DND-41 (cell line): ENCODE data around the gene YRDC.

Source experiments
- EZH2 ChIP-seq: IDR thresholded peaks from 3 replicates; pipeline ENCODE4 v1.6.1; 2012; ENCODE audit warnings: borderline replicate concordance, low read depth, mild to moderate bottlenecking, moderate library complexity, low read length, inconsistent platforms; ENCODE audit not compliant: severe bottlenecking
- TF ChIP-seq, protein P1 (sequence below): IDR thresholded peaks from 2 replicates; pipeline ENCODE4 v1.5.1; 2012; ENCODE audit warnings: borderline replicate concordance, low read length, moderate library complexity, mild to moderate bottlenecking; ENCODE audit not compliant: poor library complexity, severe bottlenecking; ENCODE audit errors: extremely low read depth

DNA sequence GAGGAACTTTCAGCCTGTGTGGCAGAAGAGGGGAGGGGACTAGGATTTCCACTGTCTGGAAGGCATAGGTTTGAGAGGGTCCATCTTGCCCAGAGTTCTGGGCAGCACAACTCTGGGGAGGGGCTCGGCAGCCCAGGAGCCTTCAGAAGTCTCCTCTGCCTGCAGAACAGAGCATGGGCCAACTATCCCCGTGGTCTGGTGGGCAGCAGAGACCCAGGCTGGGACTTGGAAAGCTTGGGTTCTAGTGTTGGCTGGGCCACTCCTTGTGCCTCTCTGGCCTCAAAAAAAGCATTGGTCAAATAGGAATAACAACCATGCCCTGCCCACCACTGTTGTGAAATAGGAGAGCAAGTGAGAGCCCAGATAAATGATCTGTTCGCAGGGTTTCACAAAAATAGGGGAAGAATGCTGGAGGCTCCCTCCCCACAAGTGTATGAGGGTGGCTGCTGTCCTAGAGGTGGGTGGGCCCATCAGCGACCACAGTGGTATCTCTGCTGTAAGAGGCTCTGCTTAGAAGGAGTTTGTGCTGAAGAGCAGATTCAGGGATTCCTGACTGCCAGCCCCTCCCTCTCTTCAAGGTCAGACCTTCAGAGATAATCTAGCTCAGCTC lies 52.0 kb downstream of the YRDC start:
- TF ChIP-seq EZH2 = no peak
- TF ChIP-seq, protein P1, sequence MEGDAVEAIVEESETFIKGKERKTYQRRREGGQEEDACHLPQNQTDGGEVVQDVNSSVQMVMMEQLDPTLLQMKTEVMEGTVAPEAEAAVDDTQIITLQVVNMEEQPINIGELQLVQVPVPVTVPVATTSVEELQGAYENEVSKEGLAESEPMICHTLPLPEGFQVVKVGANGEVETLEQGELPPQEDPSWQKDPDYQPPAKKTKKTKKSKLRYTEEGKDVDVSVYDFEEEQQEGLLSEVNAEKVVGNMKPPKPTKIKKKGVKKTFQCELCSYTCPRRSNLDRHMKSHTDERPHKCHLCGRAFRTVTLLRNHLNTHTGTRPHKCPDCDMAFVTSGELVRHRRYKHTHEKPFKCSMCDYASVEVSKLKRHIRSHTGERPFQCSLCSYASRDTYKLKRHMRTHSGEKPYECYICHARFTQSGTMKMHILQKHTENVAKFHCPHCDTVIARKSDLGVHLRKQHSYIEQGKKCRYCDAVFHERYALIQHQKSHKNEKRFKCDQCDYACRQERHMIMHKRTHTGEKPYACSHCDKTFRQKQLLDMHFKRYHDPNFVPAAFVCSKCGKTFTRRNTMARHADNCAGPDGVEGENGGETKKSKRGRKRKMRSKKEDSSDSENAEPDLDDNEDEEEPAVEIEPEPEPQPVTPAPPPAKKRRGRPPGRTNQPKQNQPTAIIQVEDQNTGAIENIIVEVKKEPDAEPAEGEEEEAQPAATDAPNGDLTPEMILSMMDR = no peak
